SK-N-SH (cell line): ENCODE data around the gene LONP2. TPM values are rescaled to one million over a fixed set of nuclear protein-coding genes. Genes with fewer than 3 reads are reported as not detected.
A peak's percentile ranks its signal among the peaks of the same experiment; 100 is the strongest.

Experiments
- CTCF ChIA-PET: fragments of 300-600, 350-600 bp; formaldehyde crosslinking; extraction: SDS; loops from one replicate; lab custom pipeline; 2021; lab: Yijun Ruan, JAX
- POLR2A ChIA-PET: fragments of 350-600 bp; sonication (Branson Sonifier 250); formaldehyde crosslinking; extraction: SDS; loops from one replicate; lab custom pipeline; 2020; ENCODE audit warnings: antibody characterized with exemption, inconsistent platforms; lab: Yijun Ruan, JAX
- DNase-seq: peaks from one replicate; pipeline ENCODE4 v3.0.0; 2012
- H2AFZ ChIP-seq: fragments of 200-600 bp; sonication (generic); 2 replicates; pipeline ENCODE4 v1.8.1; 2016; ENCODE audit warnings: antibody characterized with exemption, mild to moderate bottlenecking, low read depth
- H3F3A ChIP-seq: fragments of 200-600 bp; sonication (generic); replicated peaks from 2 replicates; pipeline ENCODE3; 2016; ENCODE audit warnings: antibody characterized with exemption, mild to moderate bottlenecking; ENCODE audit not compliant: insufficient read depth
- H3K27ac ChIP-seq, 2 experiments: fragments of 200-500 bp in 1 of 2; fragments of 200-600 bp in 1 of 2; sonication (Bioruptor generic) in 1 of 2; sonication (generic), shearing (Covaris generic) in 1 of 2; 2 replicates each; pipeline versions ENCODE4 v1.5.1 to v1.6.1; 2014 to 2016; ENCODE audit warnings: low read depth in 2 of 2, inconsistent platforms in 1 of 2, low read length in 1 of 2, mild to moderate bottlenecking in 1 of 2, mixed read lengths in 1 of 2
- H3K27me3 ChIP-seq: fragments of 200-600 bp; sonication (generic), shearing (Covaris generic); 2 replicates; pipeline ENCODE4 v1.6.1; 2016; ENCODE audit warnings: mixed run types; ENCODE audit not compliant: insufficient read depth
- H3K36me3 ChIP-seq, 2 experiments: fragments of 200-500 bp in 1 of 2; fragments of 200-600 bp in 1 of 2; sonication (Bioruptor generic) in 1 of 2; sonication (generic) in 1 of 2; replicated peaks in 1 of 2; 2 replicates each; pipeline versions ENCODE3 to v1.5.1; 2014 to 2016; ENCODE audit warnings: low read length in 1 of 2, mild to moderate bottlenecking in 1 of 2; ENCODE audit not compliant: insufficient read depth in 2 of 2, control insufficient read depth in 1 of 2
- H3K4me1 ChIP-seq, 2 experiments: fragments of 200-500 bp in 1 of 2; fragments of 200-600 bp in 1 of 2; sonication (Bioruptor generic) in 1 of 2; sonication (generic), shearing (Covaris generic) in 1 of 2; 2 replicates each; pipeline versions ENCODE4 v1.5.1 to v1.6.1; 2014 to 2016; ENCODE audit warnings: low read depth in 1 of 2, low read length in 1 of 2, mixed run types in 1 of 2; ENCODE audit not compliant: insufficient read depth in 2 of 2, control insufficient read depth in 1 of 2
- H3K4me2 ChIP-seq: fragments of 200-600 bp; sonication (generic), shearing (Covaris generic); 2 replicates; pipeline ENCODE4 v1.6.1; 2017; ENCODE audit warnings: mixed run types
- H3K4me3 ChIP-seq, 2 experiments: fragments of 200-500 bp in 1 of 2; fragments of 200-600 bp in 1 of 2; sonication (Bioruptor generic) in 1 of 2; sonication (generic), shearing (Covaris generic) in 1 of 2; 2 replicates each; pipeline versions ENCODE4 v1.5.1 to v1.8.1; 2014 to 2016; ENCODE audit warnings: low read depth in 2 of 2, inconsistent platforms in 1 of 2, low read length in 1 of 2, mild to moderate bottlenecking in 1 of 2, mixed read lengths in 1 of 2, moderate library complexity in 1 of 2
- H3K79me2 ChIP-seq: fragments of 200-600 bp; sonication (generic); 2 replicates; pipeline ENCODE4 v1.8.1; 2017; ENCODE audit warnings: mild to moderate bottlenecking; ENCODE audit not compliant: insufficient read depth
- H3K9ac ChIP-seq: fragments of 200-600 bp; sonication (generic); 2 replicates; pipeline ENCODE4 v1.6.1; 2017; ENCODE audit warnings: mixed run types
- H3K9me2 ChIP-seq: fragments of 200-600 bp; sonication (generic); 2 replicates; pipeline ENCODE4 v1.6.1; 2017; ENCODE audit warnings: mixed run types
- H3K9me3 ChIP-seq: fragments of 200-600 bp; sonication (generic); 2 replicates; pipeline ENCODE4 v1.6.1; 2017; ENCODE audit warnings: mixed run types, mild to moderate bottlenecking, moderate library complexity
- H4K20me1 ChIP-seq: fragments of 200-600 bp; sonication (generic); 2 replicates; pipeline ENCODE4 v1.6.1; 2017; ENCODE audit warnings: mild to moderate bottlenecking, mixed run types; ENCODE audit not compliant: insufficient read depth
- CHD2 ChIP-seq: fragments of 150-350 bp; IDR thresholded peaks from 2 replicates; pipeline ENCODE4 v1.6.1; 2018; ENCODE audit warnings: low read length; ENCODE audit not compliant: partially characterized antibody
- ELF1 ChIP-seq: IDR thresholded peaks from 2 replicates; pipeline ENCODE4 v1.4.0; 2012
- FOXM1 ChIP-seq: IDR thresholded peaks from 2 replicates; pipeline ENCODE4 v1.4.0; 2012; ENCODE audit warnings: low read depth, mild to moderate bottlenecking
- MXI1 ChIP-seq: IDR thresholded peaks from 2 replicates; pipeline ENCODE4 v1.6.1; 2012; ENCODE audit warnings: mild to moderate bottlenecking, low read depth, low read length, improper control_type of control experiment
- NFIC ChIP-seq: IDR thresholded peaks from 2 replicates; pipeline ENCODE4 v1.4.0; 2012; ENCODE audit warnings: borderline replicate concordance
- RAD21 ChIP-seq: IDR thresholded peaks from 2 replicates; pipeline ENCODE4 v1.6.1; 2012; ENCODE audit warnings: mild to moderate bottlenecking, low read length
- RFX5 ChIP-seq: IDR thresholded peaks from 2 replicates; pipeline ENCODE4 v1.6.1; 2012; ENCODE audit warnings: mild to moderate bottlenecking, improper control_type of control experiment, low read length
- SIN3A ChIP-seq: IDR thresholded peaks from 2 replicates; pipeline ENCODE4 v1.6.1; 2012; ENCODE audit warnings: low read depth, mild to moderate bottlenecking, low read length, moderate library complexity, borderline replicate concordance
- USF2 ChIP-seq: fragments of 150-350 bp; IDR thresholded peaks from 2 replicates; pipeline ENCODE4 v1.6.1; 2017; ENCODE audit warnings: antibody characterized with exemption, low read length, low read depth, borderline replicate concordance
- WGBS: methylation state at CpG from one replicate; pipeline ENCODE4 v1.1.6; 2017; ENCODE audit warnings: low lambda C conversion rate; 5-methylcytosine and 5-hydroxymethylcytosine counted together
- polyA plus RNA-seq, 3 experiments: library from polyadenylated mRNA; depleted of rRNA; stranded (reverse); fragments of >200 nt; gene quantifications; 2 replicates each; pipeline ENCODE4 v1.2.3, GENCODE V29; 2012
- TF ChIP-seq, protein P1 (sequence below): IDR thresholded peaks from 2 replicates; pipeline ENCODE4 v1.4.0; 2012; ENCODE audit warnings: low read depth, borderline replicate concordance

LONP2 gene
- polyA plus RNA-seq, 1 of the 3 experiments (the other 2 are of a cell fraction): 22.4 TPM

DNA sequence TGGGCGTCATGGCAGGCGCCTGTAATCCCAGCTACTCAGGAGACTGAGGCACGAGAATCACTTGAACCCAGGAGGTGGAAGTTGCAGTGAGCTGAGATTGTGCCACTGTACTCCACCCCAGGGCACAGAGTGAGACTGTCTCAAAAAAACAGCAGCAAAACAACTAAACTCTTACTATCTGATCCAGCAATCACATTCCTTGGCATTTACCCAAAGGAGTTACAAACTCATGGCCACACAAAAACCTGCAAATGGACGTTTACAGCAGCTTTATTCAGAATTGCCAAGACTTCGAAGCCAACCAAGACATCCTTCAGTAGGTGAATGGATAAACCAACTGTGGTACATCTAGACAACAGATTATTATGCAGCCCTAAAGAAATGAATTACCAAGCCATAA is 137.1 kb downstream of the LONP2 start:
- H3K4me2 ChIP-seq: 0 out of 2 replicates have a peak overlapping the region, but pooled peaks have one; percentile 35
- no peak overlapping the region for H3K9ac ChIP-seq
- no peak overlapping the region for H3K27ac ChIP-seq
- peaks cover 81% of the 10 kb centered on the region for H4K20me1 ChIP-seq
- peaks cover 83% of the 10 kb centered on the region for H3K79me2 ChIP-seq
- no peak overlapping the region for H3K4me3 ChIP-seq
- H3K36me3 ChIP-seq: no peaks in the 10 kb centered on the region
- ChIA-PET CTCF (interaction anchor here (1.3 kb wide), 1 partner anchor 15 kb away, joined by 4 read pairs; no protein-coding TSS in a partner anchor), POLR2A (no interaction called here)
- no peaks in the 10 kb centered on the region for H3K9me2 ChIP-seq
- peaks cover 8 to 19% of the 10 kb centered on the region in 2 experiments; a peak in 3 of 4 replicates for H3K4me1 ChIP-seq
- no peak for DNase-seq
- H3K9me3 ChIP-seq: no peaks in the 10 kb centered on the region
- no peak overlapping the region for H2AFZ ChIP-seq
- 79% methylated on average over 4 of the region's 5 CpGs for WGBS
- TF ChIP-seq, protein P1, sequence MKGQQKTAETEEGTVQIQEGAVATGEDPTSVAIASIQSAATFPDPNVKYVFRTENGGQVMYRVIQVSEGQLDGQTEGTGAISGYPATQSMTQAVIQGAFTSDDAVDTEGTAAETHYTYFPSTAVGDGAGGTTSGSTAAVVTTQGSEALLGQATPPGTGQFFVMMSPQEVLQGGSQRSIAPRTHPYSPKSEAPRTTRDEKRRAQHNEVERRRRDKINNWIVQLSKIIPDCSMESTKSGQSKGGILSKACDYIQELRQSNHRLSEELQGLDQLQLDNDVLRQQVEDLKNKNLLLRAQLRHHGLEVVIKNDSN: no peak
- peak; percentile 28; the same call in 1 of the 2 replicates for TF ChIP-seq NFIC
- no peak for TF ChIP-seq RFX5
- no peak for TF ChIP-seq ELF1
- no peak for TF ChIP-seq SIN3A
- no peak for TF ChIP-seq FOXM1
- TF ChIP-seq USF2: no peak
- peaks cover 16% of the 10 kb centered on the region for H3F3A ChIP-seq
- no peaks in the 10 kb centered on the region for H3K27me3 ChIP-seq

GRCh38 chr16:48382131-48382530 is 138.0 kb downstream of the LONP2 start:
- H3K9ac ChIP-seq: no peak overlapping the region
- DNase-seq: no peak
- no peaks in the 10 kb centered on the region for H3K9me2 ChIP-seq
- ChIA-PET POLR2A (no interaction called here), CTCF (interaction anchor here (1.3 kb wide), 1 partner anchor 16 kb away, joined by 4 read pairs; no protein-coding TSS in a partner anchor)
- H3K36me3 ChIP-seq: no peaks in the 10 kb centered on the region
- peaks cover 10% of the 10 kb centered on the region for H3F3A ChIP-seq
- TF ChIP-seq MXI1 (no peak), RAD21 (no peak), CHD2 (no peak), FOXM1 (no peak), ELF1 (no peak)
- TF ChIP-seq, protein P1: no peak
- no peaks in the 10 kb centered on the region for H3K9me3 ChIP-seq
- no peak overlapping the region for H3K4me2 ChIP-seq
- no peak overlapping the region for H2AFZ ChIP-seq
- peaks cover 74% of the 10 kb centered on the region for H3K79me2 ChIP-seq
- H3K4me3 ChIP-seq: no peak overlapping the region
- H3K4me1 ChIP-seq: peaks cover 9 to 20% of the 10 kb centered on the region in 2 experiments; a peak in 3 of 4 replicates
- peaks cover 72% of the 10 kb centered on the region for H4K20me1 ChIP-seq
- no peaks in the 10 kb centered on the region for H3K27me3 ChIP-seq
- H3K27ac ChIP-seq: no peak overlapping the region
- WGBS: 96% methylated on average over 4 of the region's 4 CpGs
